Naive thymus-derived CD8-positive, alpha-beta T cell (primary cell): Measurements from ENCODE around the gene NSUN2. TPM values are rescaled to one million over a fixed set of nuclear protein-coding genes. Genes with fewer than 3 reads are reported as not detected.
A peak's percentile ranks its signal among the peaks of the same experiment; 100 is the strongest.

Source experiments
- ATAC-seq, 2 donors: fragments of 150-1000 bp; cut with Tn5 transposase in 1 of 2; sonication (Bioruptor Pico), chemical (Tn5 transposase) in 1 of 2; 1 replicate in 1 of 2; 2 replicates in 1 of 2; pipeline ENCODE4 v1.10.0; 2021; ENCODE audit warnings: mild to moderate bottlenecking in 2 of 2, moderate library complexity in 2 of 2
- POLR2A ChIA-PET: fragments of 350-600 bp; sonication (Branson Sonifier 250); formaldehyde crosslinking; loops from one replicate; lab custom pipeline; 2021; ENCODE audit warnings: antibody characterized with exemption; lab: Charles Lee
- DNase-seq, 10 donors: peaks; one replicate each; pipeline versions ENCODE4 v3.0.0 to v3.0.0-alpha.2; 2020 to 2022
- H3K27ac Mint-ChIP-seq, 10 donors: one replicate each; pipeline ENCODE4 v1.8.0; 2020 to 2022; ENCODE audit warnings: mild to moderate bottlenecking in 10 of 10, mixed read lengths in 10 of 10, moderate library complexity in 4 of 10, inconsistent platforms in 1 of 10
- H3K27me3 Mint-ChIP-seq, 5 donors: one replicate each; pipeline ENCODE4 v1.8.0; 2021 to 2022; ENCODE audit warnings: mixed read lengths in 5 of 5
- H3K36me3 Mint-ChIP-seq, 3 donors: one replicate each; pipeline ENCODE4 v1.8.0; 2020 to 2022; ENCODE audit warnings: mixed read lengths in 3 of 3, mild to moderate bottlenecking in 2 of 3, inconsistent platforms in 1 of 3
- H3K4me1 Mint-ChIP-seq, 4 donors: one replicate each; pipeline ENCODE4 v1.8.0; 2021 to 2022; ENCODE audit warnings: mixed read lengths in 4 of 4
- H3K4me3 Mint-ChIP-seq, 10 donors: one replicate each; pipeline ENCODE4 v1.8.0; 2020 to 2022; ENCODE audit warnings: mild to moderate bottlenecking in 10 of 10, mixed read lengths in 10 of 10, moderate library complexity in 6 of 10, inconsistent platforms in 1 of 10
- H3K9me3 Mint-ChIP-seq, 9 donors: one replicate each; pipeline ENCODE4 v1.8.0; 2020 to 2022; ENCODE audit warnings: mixed read lengths in 9 of 9, mild to moderate bottlenecking in 3 of 9, inconsistent platforms in 1 of 9, moderate library complexity in 1 of 9
- polyA plus RNA-seq, 3 donors: library from polyadenylated mRNA; unstranded; fragments of 300-500 nt; fragmentation: Illumina TruSeq; gene quantifications; one replicate each; pipeline ENCODE4 v1.2.3, GENCODE V29; 2021
- total RNA-seq, 8 experiments: library from RNA in 2 of 8; stranded (reverse) in 2 of 8; gene quantifications; one replicate each; pipeline ENCODE4 v1.2.3 and lab custom pipeline; 2021 to 2026

The NSUN2 gene
- total and polyA plus RNA-seq, 5 experiments from 2014 or later, result 18.3 to 86.5 (median 48.7) TPM

GRCh38 chr5:6616632-6617031 lies 16.2 kb downstream of the NSUN2 start:
- Mint-ChIP-seq H3K4me1 (peaks cover 11 to 45% (median 25%) of the 10 kb centered on the region in 4 donors), H3K4me3 (no peak overlapping the region), H3K36me3 (peaks cover 11 to 91% (median 42%) of the 10 kb centered on the region in 3 donors), H3K9me3 (no peaks in the 10 kb centered on the region), H3K27ac (peak overlapping the region in 1 of 10 donors; percentile 8), H3K27me3 (no peaks in the 10 kb centered on the region)
- ATAC-seq (no peak), DNase-seq (no peak)
- POLR2A ChIA-PET, result no interaction called here

- Mint-ChIP-seq H3K9me3 (no peaks in the 10 kb centered on the region), H3K4me1 (peaks cover 11 to 48% (median 25%) of the 10 kb centered on the region in 4 donors), H3K36me3 (peaks cover 5 to 91% (median 42%) of the 10 kb centered on the region in 3 donors), H3K4me3 (no peak overlapping the region), H3K27me3 (no peaks in the 10 kb centered on the region), H3K27ac (peak overlapping the region in 4 of 10 donors; percentile 4 to 63 (median 29))
- no peak for DNase-seq
- POLR2A ChIA-PET, result interaction anchor here (0.5 kb wide), 1 partner anchor 255 kb away, joined by 3 read pairs; no protein-coding TSS in a partner anchor
- ATAC-seq, result no peak
Observed at GRCh38 chr5:6615034-6615815, 17.6 kb downstream of the NSUN2 start.

GRCh38 chr5:6611334-6612256 lies 21.2 kb downstream of the NSUN2 start:
- Mint-ChIP-seq H3K27ac (peak overlapping the region in 3 of 10 donors; percentile 6 to 71 (median 64)), H3K27me3 (no peaks in the 10 kb centered on the region), H3K4me3 (no peak overlapping the region), H3K4me1 (peaks cover 12 to 43% (median 25%) of the 10 kb centered on the region in 4 donors), H3K36me3 (peaks cover 0 to 99% (median 46%) of the 10 kb centered on the region in 3 donors), H3K9me3 (no peaks in the 10 kb centered on the region)
- DNase-seq (no peak), ATAC-seq (no peak)
- POLR2A ChIA-PET, result no interaction called here

GRCh38 chr5:6608016-6608415 lies 24.8 kb downstream of the NSUN2 start:
- Mint-ChIP-seq H3K4me1 (peaks cover 0 to 9% (median 4%) of the 10 kb centered on the region in 4 donors), H3K27ac (no peak overlapping the region), H3K9me3 (no peaks in the 10 kb centered on the region), H3K36me3 (peaks cover 0 to 96% (median 40%) of the 10 kb centered on the region in 3 donors), H3K4me3 (no peak overlapping the region), H3K27me3 (no peaks in the 10 kb centered on the region)
- ATAC-seq (no peak), DNase-seq (no peak)
- POLR2A ChIA-PET, result no interaction called here

GRCh38 chr5:6607559-6607936 lies 25.3 kb downstream of the NSUN2 start:
- H3K27me3 Mint-ChIP-seq, result no peaks in the 10 kb centered on the region
- peaks cover 0 to 6% (median 3%) of the 10 kb centered on the region in 4 donors for H3K4me1 Mint-ChIP-seq
- no peaks in the 10 kb centered on the region for H3K9me3 Mint-ChIP-seq
- no peak overlapping the region for H3K4me3 Mint-ChIP-seq
- peaks cover 0 to 96% (median 42%) of the 10 kb centered on the region in 3 donors for H3K36me3 Mint-ChIP-seq
- no peak overlapping the region for H3K27ac Mint-ChIP-seq
- no peak for ATAC-seq
- DNase-seq, result no peak
- POLR2A ChIA-PET, result no interaction called here

GRCh38 chr5:6606884-6607558 lies 25.8 kb downstream of the NSUN2 start:
- no peak for DNase-seq
- no peak for ATAC-seq
- peak overlapping the region in 2 of 10 donors; percentile 19 to 40 for H3K27ac Mint-ChIP-seq
- no peaks in the 10 kb centered on the region for H3K27me3 Mint-ChIP-seq
- peaks cover 5 to 96% (median 42%) of the 10 kb centered on the region in 3 donors for H3K36me3 Mint-ChIP-seq
- H3K9me3 Mint-ChIP-seq, result no peaks in the 10 kb centered on the region
- POLR2A ChIA-PET, result interaction anchor here (0.6 kb wide), 1 partner anchor 133 kb away, joined by 3 read pairs; no protein-coding TSS in a partner anchor
- peaks cover 0 to 5% (median 3%) of the 10 kb centered on the region in 4 donors for H3K4me1 Mint-ChIP-seq
- no peak overlapping the region for H3K4me3 Mint-ChIP-seq

- ATAC-seq (no peak), DNase-seq (no peak)
- H3K4me3 Mint-ChIP-seq, result no peak overlapping the region
- POLR2A ChIA-PET, result no interaction called here
- H3K27me3 Mint-ChIP-seq, result no peaks in the 10 kb centered on the region
- H3K4me1 Mint-ChIP-seq, result peaks cover 0 to 5% (median 2%) of the 10 kb centered on the region in 4 donors
- H3K27ac Mint-ChIP-seq, result no peak overlapping the region
- H3K36me3 Mint-ChIP-seq, result peaks cover 8 to 96% (median 39%) of the 10 kb centered on the region in 3 donors
- H3K9me3 Mint-ChIP-seq, result no peaks in the 10 kb centered on the region
Observed at GRCh38 chr5:6604946-6605345, 27.9 kb downstream of the NSUN2 start.

- no peaks in the 10 kb centered on the region for H3K9me3 Mint-ChIP-seq
- DNase-seq (no peak), ATAC-seq (no peak)
- H3K27me3 Mint-ChIP-seq, result no peaks in the 10 kb centered on the region
- H3K4me3 Mint-ChIP-seq, result no peak overlapping the region
- POLR2A ChIA-PET, result no interaction called here
- H3K4me1 Mint-ChIP-seq, result peaks cover 0 to 5% (median 2%) of the 10 kb centered on the region in 4 donors
- H3K36me3 Mint-ChIP-seq, result peaks cover 8 to 95% (median 35%) of the 10 kb centered on the region in 3 donors
- peak overlapping the region in 2 of 10 donors; percentile 25 to 41 for H3K27ac Mint-ChIP-seq
Observed at GRCh38 chr5:6604341-6604740, 28.5 kb downstream of the NSUN2 start.

GRCh38 chr5:6603643-6604042 lies 29.2 kb downstream of the NSUN2 start:
- no peak overlapping the region for H3K4me3 Mint-ChIP-seq
- DNase-seq (no peak), ATAC-seq (no peak)
- peaks cover 10 to 96% (median 33%) of the 10 kb centered on the region in 3 donors for H3K36me3 Mint-ChIP-seq
- no peaks in the 10 kb centered on the region for H3K27me3 Mint-ChIP-seq
- peak overlapping the region in 1 of 10 donors; percentile 32 for H3K27ac Mint-ChIP-seq
- POLR2A ChIA-PET, result no interaction called here
- no peaks in the 10 kb centered on the region for H3K9me3 Mint-ChIP-seq
- peaks cover 0 to 5% (median 2%) of the 10 kb centered on the region in 4 donors for H3K4me1 Mint-ChIP-seq

GRCh38 chr5:6602441-6602840 lies 30.4 kb downstream of the NSUN2 start:
- POLR2A ChIA-PET, result no interaction called here
- H3K4me1 Mint-ChIP-seq, result peaks cover 0 to 2% (median under 1%) of the 10 kb centered on the region in 4 donors
- no peak overlapping the region for H3K4me3 Mint-ChIP-seq
- H3K36me3 Mint-ChIP-seq, result peaks cover 13 to 95% (median 42%) of the 10 kb centered on the region in 3 donors
- DNase-seq (no peak), ATAC-seq (no peak)
- H3K27me3 Mint-ChIP-seq, result no peaks in the 10 kb centered on the region
- H3K9me3 Mint-ChIP-seq, result no peaks in the 10 kb centered on the region
- peak overlapping the region in 1 of 10 donors; percentile 27 for H3K27ac Mint-ChIP-seq

GRCh38 chr5:6601816-6602215 lies 31.0 kb downstream of the NSUN2 start:
- POLR2A ChIA-PET, result no interaction called here
- H3K36me3 Mint-ChIP-seq, result peaks cover 18 to 95% (median 45%) of the 10 kb centered on the region in 3 donors
- H3K4me1 Mint-ChIP-seq, result peaks cover 0 to 2% (median under 1%) of the 10 kb centered on the region in 4 donors
- H3K27ac Mint-ChIP-seq, result peak overlapping the region in 1 of 10 donors; percentile 20
- no peak overlapping the region for H3K4me3 Mint-ChIP-seq
- DNase-seq (no peak), ATAC-seq (no peak)
- H3K27me3 Mint-ChIP-seq, result no peaks in the 10 kb centered on the region
- no peaks in the 10 kb centered on the region for H3K9me3 Mint-ChIP-seq

GRCh38 chr5:6601271-6601670 lies 31.6 kb downstream of the NSUN2 start:
- Mint-ChIP-seq H3K4me3 (no peak overlapping the region), H3K27ac (peak overlapping the region in 5 of 10 donors; percentile 20 to 80 (median 51)), H3K27me3 (no peaks in the 10 kb centered on the region), H3K9me3 (no peaks in the 10 kb centered on the region), H3K4me1 (peaks cover 0 to 2% (median under 1%) of the 10 kb centered on the region in 4 donors), H3K36me3 (peaks cover 18 to 95% (median 48%) of the 10 kb centered on the region in 3 donors)
- ATAC-seq (no peak), DNase-seq (no peak)
- POLR2A ChIA-PET, result no interaction called here
